ENCODE data around the gene ATP13A5. TPM values are rescaled to one million over a fixed set of nuclear protein-coding genes. Genes with fewer than 3 reads are reported as not detected.

Gene ATP13A5
- total RNA-seq, 1 donor from 2014 or later, result not detected

DNA sequence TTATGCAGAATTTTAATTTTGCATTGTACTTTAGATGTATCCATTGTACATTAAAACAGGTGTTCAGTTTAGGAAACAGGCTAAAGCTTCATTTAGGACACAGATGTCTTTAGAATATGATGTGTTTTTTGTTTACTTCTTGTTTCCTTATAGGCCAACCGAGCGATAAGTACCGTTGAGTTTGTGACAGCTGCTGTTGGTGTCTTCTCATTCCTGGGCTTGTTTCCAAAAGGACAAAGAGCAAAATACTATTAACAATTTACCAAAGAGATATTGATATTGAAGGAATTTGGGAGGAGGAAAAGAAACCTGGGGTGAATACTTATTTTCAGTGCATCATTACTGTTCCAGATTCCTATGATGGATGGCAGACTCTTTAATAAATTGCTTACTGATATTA lies 108.1 kb downstream of the ATP13A5 start:
- Mint-ChIP-seq H3K4me1 (ENCODE audit: low read depth, unreplicated experiment) (peaks cover 23% of the 10 kb centered on the region), H3K4me3 (ENCODE audit: unreplicated experiment) (no peak overlapping the region), H3K9me3 (ENCODE audit: unreplicated experiment) (no peaks in the 10 kb centered on the region)

DNA sequence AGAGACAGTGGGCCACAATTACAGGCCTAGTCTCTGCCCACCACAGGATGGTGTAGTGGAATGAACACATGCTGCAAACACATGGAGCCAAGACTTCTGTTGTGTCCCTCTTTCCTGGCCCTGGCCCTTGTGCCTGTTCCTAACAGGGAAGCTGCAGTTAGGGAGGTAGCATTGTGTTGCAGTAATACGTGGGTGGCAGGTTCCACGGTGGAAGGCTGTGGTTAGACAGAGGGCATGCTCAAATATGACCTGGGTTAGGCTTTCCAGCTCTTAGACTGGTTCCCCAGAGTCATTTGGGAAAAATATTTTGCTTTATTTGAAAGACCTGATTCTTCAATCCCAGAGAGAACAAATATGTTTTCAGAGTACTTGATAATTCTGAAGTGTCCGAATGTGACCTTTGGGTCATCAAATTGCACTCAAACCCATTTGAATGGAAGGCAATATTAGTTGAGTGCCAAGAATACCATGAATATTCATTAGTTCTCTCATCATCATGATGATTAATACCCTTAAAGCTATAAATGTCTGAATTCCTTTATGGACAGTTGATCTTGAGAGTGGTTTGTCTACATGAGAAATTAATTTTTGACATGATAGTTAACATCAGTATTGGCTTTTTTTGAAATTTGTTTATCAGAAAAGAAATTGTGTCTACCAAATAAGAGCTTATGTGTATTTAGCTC lies 109.1 kb downstream of the ATP13A5 start:
- TF ChIP-seq, protein P1, sequence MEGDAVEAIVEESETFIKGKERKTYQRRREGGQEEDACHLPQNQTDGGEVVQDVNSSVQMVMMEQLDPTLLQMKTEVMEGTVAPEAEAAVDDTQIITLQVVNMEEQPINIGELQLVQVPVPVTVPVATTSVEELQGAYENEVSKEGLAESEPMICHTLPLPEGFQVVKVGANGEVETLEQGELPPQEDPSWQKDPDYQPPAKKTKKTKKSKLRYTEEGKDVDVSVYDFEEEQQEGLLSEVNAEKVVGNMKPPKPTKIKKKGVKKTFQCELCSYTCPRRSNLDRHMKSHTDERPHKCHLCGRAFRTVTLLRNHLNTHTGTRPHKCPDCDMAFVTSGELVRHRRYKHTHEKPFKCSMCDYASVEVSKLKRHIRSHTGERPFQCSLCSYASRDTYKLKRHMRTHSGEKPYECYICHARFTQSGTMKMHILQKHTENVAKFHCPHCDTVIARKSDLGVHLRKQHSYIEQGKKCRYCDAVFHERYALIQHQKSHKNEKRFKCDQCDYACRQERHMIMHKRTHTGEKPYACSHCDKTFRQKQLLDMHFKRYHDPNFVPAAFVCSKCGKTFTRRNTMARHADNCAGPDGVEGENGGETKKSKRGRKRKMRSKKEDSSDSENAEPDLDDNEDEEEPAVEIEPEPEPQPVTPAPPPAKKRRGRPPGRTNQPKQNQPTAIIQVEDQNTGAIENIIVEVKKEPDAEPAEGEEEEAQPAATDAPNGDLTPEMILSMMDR (IDR thresholded peaks at IDR 0.05; ENCODE audit: partially characterized antibody, unreplicated experiment), result no peak
- Mint-ChIP-seq H3K36me3 (ENCODE audit: unreplicated experiment) (peaks cover 7% of the 10 kb centered on the region), H3K9me3 (ENCODE audit: unreplicated experiment) (no peaks in the 10 kb centered on the region), H3K27me3 (ENCODE audit: unreplicated experiment) (peaks cover 2% of the 10 kb centered on the region), H3K27ac (ENCODE audit: unreplicated experiment) (peak overlapping the region; percentile 62), H3K4me1 (ENCODE audit: low read depth, unreplicated experiment) (peaks cover 23% of the 10 kb centered on the region), H3K4me3 (ENCODE audit: unreplicated experiment) (no peak overlapping the region)
- DNase-seq, result no peak

More for the DNA sequence above, 108.1 kb downstream of the ATP13A5 start:
- no peak for DNase-seq
- H3K27me3 Mint-ChIP-seq (ENCODE audit: unreplicated experiment), result peaks cover 2% of the 10 kb centered on the region
- peaks cover 7% of the 10 kb centered on the region for H3K36me3 Mint-ChIP-seq (ENCODE audit: unreplicated experiment)
- no peak overlapping the region for H3K27ac Mint-ChIP-seq (ENCODE audit: unreplicated experiment)
- TF ChIP-seq, protein P1 (IDR thresholded peaks at IDR 0.05; ENCODE audit: partially characterized antibody, unreplicated experiment), result no peak

DNA sequence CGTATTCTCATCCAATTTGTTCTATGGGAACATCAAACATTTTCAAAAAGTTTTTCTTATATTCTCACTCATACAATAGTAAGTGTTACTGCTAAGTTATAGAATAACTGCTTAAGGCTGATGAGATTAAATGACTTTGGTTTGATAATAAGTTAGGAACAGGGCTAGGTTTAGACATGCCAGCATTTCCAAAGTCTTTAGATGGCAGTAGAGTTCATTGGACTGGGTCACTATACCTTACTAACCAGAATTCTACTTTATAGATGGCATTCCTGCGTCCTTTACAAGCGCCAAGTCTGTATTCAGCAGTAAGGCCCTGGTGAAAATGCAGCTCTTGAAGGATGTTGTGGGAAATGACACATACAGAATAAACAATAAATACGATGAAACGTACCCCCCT lies 115.8 kb downstream of the ATP13A5 start:
- Mint-ChIP-seq H3K36me3 (ENCODE audit: unreplicated experiment) (peaks cover 16% of the 10 kb centered on the region), H3K4me3 (ENCODE audit: unreplicated experiment) (no peak overlapping the region), H3K9me3 (ENCODE audit: unreplicated experiment) (peaks cover 4% of the 10 kb centered on the region), H3K4me1 (ENCODE audit: low read depth, unreplicated experiment) (no peaks in the 10 kb centered on the region), H3K27ac (ENCODE audit: unreplicated experiment) (no peak overlapping the region), H3K27me3 (ENCODE audit: unreplicated experiment) (peaks cover 2% of the 10 kb centered on the region)
- TF ChIP-seq, protein P1 (IDR thresholded peaks at IDR 0.05; ENCODE audit: partially characterized antibody, unreplicated experiment), result no peak
- DNase-seq, result no peak

GRCh38 chr3:193261970-193262369 lies 116.6 kb downstream of the ATP13A5 start:
- TF ChIP-seq, protein P1 (IDR thresholded peaks at IDR 0.05; ENCODE audit: partially characterized antibody, unreplicated experiment), result no peak
- Mint-ChIP-seq H3K4me1 (ENCODE audit: low read depth, unreplicated experiment) (no peaks in the 10 kb centered on the region), H3K9me3 (ENCODE audit: unreplicated experiment) (peaks cover 4% of the 10 kb centered on the region), H3K27me3 (ENCODE audit: unreplicated experiment) (peaks cover 2% of the 10 kb centered on the region), H3K4me3 (ENCODE audit: unreplicated experiment) (no peak overlapping the region), H3K27ac (ENCODE audit: unreplicated experiment) (no peak overlapping the region), H3K36me3 (ENCODE audit: unreplicated experiment) (peaks cover 22% of the 10 kb centered on the region)
- no peak for DNase-seq

DNA sequence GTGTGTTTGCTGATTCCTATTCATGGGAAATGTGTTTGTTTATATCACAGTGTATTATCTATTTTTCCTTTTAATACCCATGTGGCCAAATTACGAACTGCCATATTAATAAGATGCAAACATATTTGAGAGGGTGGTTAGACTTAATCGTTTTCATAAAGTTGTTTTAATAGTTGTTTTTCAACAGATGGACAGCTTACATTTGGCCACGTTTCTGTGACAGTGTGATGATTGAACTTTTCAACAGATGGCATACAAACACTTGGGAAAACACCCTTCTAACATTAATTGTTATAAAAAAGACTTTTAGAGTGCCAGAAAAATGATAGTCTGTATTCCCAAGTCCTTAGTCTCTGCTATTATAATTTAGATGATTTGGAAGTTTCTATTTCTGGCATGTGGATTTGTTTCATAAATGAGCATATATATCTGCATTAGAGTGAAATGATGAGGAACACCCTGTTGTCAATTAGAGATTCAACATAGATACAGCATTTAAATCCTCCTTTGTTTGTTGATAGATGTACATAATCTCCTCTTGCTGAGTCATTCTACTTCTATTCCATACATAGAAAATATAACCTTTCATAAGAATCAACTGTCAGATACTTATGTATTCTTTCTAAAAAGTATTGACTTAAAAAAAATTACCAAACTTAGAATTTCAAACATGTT lies 124.4 kb downstream of the ATP13A5 start:
- no peaks in the 10 kb centered on the region for H3K27me3 Mint-ChIP-seq (ENCODE audit: unreplicated experiment)
- DNase-seq, result no peak
- H3K36me3 Mint-ChIP-seq (ENCODE audit: unreplicated experiment), result peaks cover 41% of the 10 kb centered on the region
- TF ChIP-seq, protein P1 (IDR thresholded peaks at IDR 0.05; ENCODE audit: partially characterized antibody, unreplicated experiment), result no peak
- H3K9me3 Mint-ChIP-seq (ENCODE audit: unreplicated experiment), result peaks cover 4% of the 10 kb centered on the region
- H3K27ac Mint-ChIP-seq (ENCODE audit: unreplicated experiment), result peak overlapping the region; percentile 81
- H3K4me1 Mint-ChIP-seq (ENCODE audit: low read depth, unreplicated experiment), result peaks cover 28% of the 10 kb centered on the region
- peak overlapping the region; percentile 37 for H3K4me3 Mint-ChIP-seq (ENCODE audit: unreplicated experiment)

All from glutamatergic neuron (in vitro differentiated cells).